Neural crest cell (in vitro differentiated cells): ENCODE data around the gene NAV2. TPM values are rescaled to one million over a fixed set of nuclear protein-coding genes. Genes with fewer than 3 reads are reported as not detected.
A peak's percentile ranks its signal among the peaks of the same experiment; 100 is the strongest.

Source experiments
- DNase-seq: peaks from one replicate; pipeline ENCODE4 v3.0.0; 2021; ENCODE audit warnings: low read depth, mixed read lengths, low spot score
- H3K27ac Mint-ChIP-seq: one replicate; pipeline ENCODE4 v1.8.0; 2021; ENCODE audit warnings: mild to moderate bottlenecking, mixed read lengths; ENCODE audit not compliant: unreplicated experiment
- H3K27me3 Mint-ChIP-seq: 2 replicates; pipeline ENCODE4 v1.8.0; 2021; ENCODE audit warnings: low read depth, mild to moderate bottlenecking, mixed read lengths
- H3K36me3 Mint-ChIP-seq: 2 replicates; pipeline ENCODE4 v1.8.0; 2021; ENCODE audit warnings: low read depth, mild to moderate bottlenecking, mixed read lengths
- H3K4me1 Mint-ChIP-seq: 2 replicates; pipeline ENCODE4 v1.8.0; 2021; ENCODE audit warnings: mixed read lengths
- H3K4me3 Mint-ChIP-seq: one replicate; pipeline ENCODE4 v1.8.0; 2021; ENCODE audit warnings: mild to moderate bottlenecking, mixed read lengths
- H3K9me3 Mint-ChIP-seq: 2 replicates; pipeline ENCODE4 v1.8.0; 2021; ENCODE audit warnings: mixed read lengths
- CTCF ChIP-seq: fragments of 200-600 bp; sonication (generic); conservative IDR thresholded peaks from 2 replicates; pipeline ENCODE4 v1.5.0; 2021; ENCODE audit warnings: antibody characterized with exemption, mild to moderate bottlenecking
- long read RNA-seq: library from polyadenylated mRNA; unstranded; transcript quantifications from one replicate; pipeline ENCODE4 v2.0.0, GENCODE V29; 2020
- total RNA-seq: library from RNA; stranded (reverse); gene quantifications from 2 replicates; pipeline ENCODE4 v1.2.1, GENCODE V29; 2021

Gene NAV2
- 14.1 and 15.5 TPM in 2 replicates for total RNA-seq
- long read RNA-seq, partial matches to known transcripts: 0 of 9 reads
- long read RNA-seq, other reads (novel, unspliced or antisense): 9 of 9 reads

GRCh38 chr11:19712281-19713195 is at the start of gene NAV2:
Gene NAV2 (plus strand): TSS chr11:19712837. CDS start chr11:19713696, 859 bp downstream.
- TF ChIP-seq CTCF: no peak
- H3K27ac Mint-ChIP-seq: peak within 1 kb of the TSS; percentile 98
- peaks cover 47% of the 10 kb centered on the region for H3K27me3 Mint-ChIP-seq

GRCh38 chr11:19663206-19663605 is 49.4 kb upstream of the NAV2 start:
- DNase-seq: no peak
- H3K27ac Mint-ChIP-seq: no peak overlapping the region
- no peaks in the 10 kb centered on the region for H3K36me3 Mint-ChIP-seq
- TF ChIP-seq CTCF: no peak
- no peaks in the 10 kb centered on the region for H3K27me3 Mint-ChIP-seq
- H3K4me1 Mint-ChIP-seq: peaks cover 10% of the 10 kb centered on the region
- no peak overlapping the region for H3K4me3 Mint-ChIP-seq
- H3K9me3 Mint-ChIP-seq: peaks cover 7% of the 10 kb centered on the region

More at GRCh38 chr11:19712281-19713195, at the start of gene NAV2:
- H3K4me3 Mint-ChIP-seq: peak within 1 kb of the TSS; percentile 93
- no peaks in the 10 kb centered on the region for H3K36me3 Mint-ChIP-seq
- peaks cover 27% of the 10 kb centered on the region for H3K4me1 Mint-ChIP-seq
- no peaks in the 10 kb centered on the region for H3K9me3 Mint-ChIP-seq
- DNase-seq: peak; percentile 83

- H3K36me3 Mint-ChIP-seq: no peaks in the 10 kb centered on the region
- peaks cover 10% of the 10 kb centered on the region for H3K4me1 Mint-ChIP-seq
- no peaks in the 10 kb centered on the region for H3K27me3 Mint-ChIP-seq
- no peak overlapping the region for H3K4me3 Mint-ChIP-seq
- no peak overlapping the region for H3K27ac Mint-ChIP-seq
- TF ChIP-seq CTCF: no peak
- no peak for DNase-seq
- peaks cover 7% of the 10 kb centered on the region for H3K9me3 Mint-ChIP-seq
These were observed 47.6 kb upstream of the NAV2 start for GRCh38 chr11:19664886-19665548.

GRCh38 chr11:19666951-19667350 is 45.7 kb upstream of the NAV2 start:
- Mint-ChIP-seq H3K36me3 (no peaks in the 10 kb centered on the region), H3K9me3 (no peaks in the 10 kb centered on the region), H3K4me1 (peaks cover 5% of the 10 kb centered on the region), H3K27ac (no peak overlapping the region), H3K27me3 (no peaks in the 10 kb centered on the region), H3K4me3 (no peak overlapping the region)
- no peak for DNase-seq
- no peak for TF ChIP-seq CTCF

- Mint-ChIP-seq H3K4me1 (peaks cover 16% of the 10 kb centered on the region), H3K9me3 (no peaks in the 10 kb centered on the region), H3K4me3 (no peak overlapping the region), H3K27ac (no peak overlapping the region), H3K36me3 (no peaks in the 10 kb centered on the region), H3K27me3 (no peaks in the 10 kb centered on the region)
- no peak for TF ChIP-seq CTCF
- no peak for DNase-seq
These were observed 43.1 kb upstream of the NAV2 start for GRCh38 chr11:19669511-19669910.
